ENCODE data around the gene KCNIP1.

- TF ChIP-seq NFIC (IDR thresholded peaks at IDR 0.05; ENCODE audit: low read depth, low read length) (no peak), EZH2 (IDR thresholded peaks at IDR 0.05; ENCODE audit: borderline replicate concordance, control insufficient read depth, low read depth, low read length) (no peak), MTA3 (IDR thresholded peaks at IDR 0.05; ENCODE audit: borderline replicate concordance, low read length) (no peak), CTCF (IDR thresholded peaks at IDR 0.05 in 2 of 3, conservative IDR thresholded peaks at IDR 0.05 in 1 of 3; ENCODE audit: control insufficient read depth in 2 of 3, extremely low read depth in 1 of 3, insufficient read depth in 1 of 3, low read depth in 3 of 3, low read length in 3 of 3) (no peak), SMC3 (IDR thresholded peaks at IDR 0.05; ENCODE audit: borderline replicate concordance, low read length) (no peak), TAF1 (IDR thresholded peaks at IDR 0.05; ENCODE audit: borderline replicate concordance, low read depth, low read length) (no peak), BACH1 (IDR thresholded peaks at IDR 0.05; ENCODE audit: borderline replicate concordance) (no peak), POLR2AphosphoS2 (IDR thresholded peaks at IDR 0.05; ENCODE audit: low read depth, low read length) (no peak), USF2 (IDR thresholded peaks at IDR 0.05; ENCODE audit: borderline replicate concordance, low read depth, low read length) (no peak), ZZZ3 (IDR thresholded peaks at IDR 0.05; ENCODE audit: control insufficient read depth, insufficient read length, low read depth) (no peak), PBX3 (IDR thresholded peaks at IDR 0.05; ENCODE audit: insufficient replicate concordance, low read depth, low read length) (no peak), EP300 (IDR thresholded peaks at IDR 0.05; ENCODE audit: borderline replicate concordance in 1 of 2, control insufficient read depth in 1 of 2, low read depth in 2 of 2, low read length in 2 of 2) (no peak), TCF12 (IDR thresholded peaks at IDR 0.05; ENCODE audit: low read depth, low read length) (no peak), SUZ12 (IDR thresholded peaks at IDR 0.05; ENCODE audit: unreplicated experiment) (no peak)
These were observed 6.3 kb downstream of the KCNIP1 start for GRCh38 chr5:170510126-170510525.

Data from GM12878 (cell line).